Activated CD4-positive, alpha-beta memory T cell treated with anti-CD3 and anti-CD28 coated beads for 36 hours (primary cell): ENCODE data around the gene KLK4. TPM values are rescaled to one million over a fixed set of nuclear protein-coding genes. Genes with fewer than 3 reads are reported as not detected.

Experiments used
- CTCF ChIA-PET: fragments of 350-600 bp; sonication (Branson Sonifier 250); formaldehyde crosslinking; loops from one replicate; lab custom pipeline; 2021; ENCODE audit warnings: antibody characterized with exemption, inconsistent platforms; lab: Charles Lee
- POLR2A ChIA-PET: fragments of 350-600 bp; sonication (Branson Sonifier 250); formaldehyde crosslinking; loops from one replicate; lab custom pipeline; 2021; ENCODE audit warnings: antibody characterized with exemption; lab: Charles Lee
- DNase-seq: peaks from one replicate; pipeline ENCODE4 v3.0.0-alpha.2; 2020
- H3K27ac Mint-ChIP-seq: one replicate; pipeline ENCODE4 v1.8.0; 2021; ENCODE audit warnings: mixed read lengths
- H3K27me3 Mint-ChIP-seq: one replicate; pipeline ENCODE4 v1.8.0; 2021; ENCODE audit warnings: mixed read lengths
- H3K36me3 Mint-ChIP-seq: one replicate; pipeline ENCODE4 v1.8.0; 2021; ENCODE audit warnings: mixed read lengths
- H3K4me1 Mint-ChIP-seq: one replicate; pipeline ENCODE4 v1.8.0; 2021; ENCODE audit warnings: low read depth, mixed read lengths
- H3K4me3 Mint-ChIP-seq: one replicate; pipeline ENCODE4 v1.8.0; 2021; ENCODE audit warnings: mild to moderate bottlenecking, mixed read lengths
- H3K9me3 Mint-ChIP-seq: one replicate; pipeline ENCODE4 v1.8.0; 2021; ENCODE audit warnings: mixed read lengths
- intact Hi-C: fragments of 100-400 bp; cut with micrococcal nuclease; formaldehyde crosslinking; loops from one replicate; pipeline ENCODE4 v1.15.1; 2023
- total RNA-seq, 2 experiments: library from RNA; stranded (reverse); gene quantifications; one replicate each; pipeline ENCODE4 v1.2.3, GENCODE V29; 2021

Gene KLK4
- not detected for total RNA-seq

- CTCF ChIA-PET, result no interaction called here
- Mint-ChIP-seq H3K27ac (no peak within 1 kb of the TSS), H3K36me3 (no peaks in the 10 kb centered on the region), H3K9me3 (no peaks in the 10 kb centered on the region), H3K4me3 (no peak within 1 kb of the TSS), H3K27me3 (peaks cover 37% of the 10 kb centered on the region), H3K4me1 (peaks cover 4% of the 10 kb centered on the region)
- intact Hi-C loops, result no loop called here
- POLR2A ChIA-PET, result no interaction called here
- DNase-seq, result no peak
These were observed at the start of gene KLK4 for GRCh38 chr19:50911206-50912101. KLK4 (minus strand) TSS chr19:50911395; CDS start chr19:50910738, 657 bp downstream.

GRCh38 chr19:50959731-50960500 is 48.7 kb upstream of the KLK4 start:
- peaks cover 26% of the 10 kb centered on the region for H3K27me3 Mint-ChIP-seq
- H3K4me3 Mint-ChIP-seq, result no peak overlapping the region
- intact Hi-C loops, result no loop called here
- H3K36me3 Mint-ChIP-seq, result no peaks in the 10 kb centered on the region
- no peaks in the 10 kb centered on the region for H3K4me1 Mint-ChIP-seq
- no peak overlapping the region for H3K27ac Mint-ChIP-seq
- no peak for DNase-seq
- ChIA-PET CTCF (no interaction called here), POLR2A (no interaction called here)
- peaks cover 8% of the 10 kb centered on the region for H3K9me3 Mint-ChIP-seq

- Mint-ChIP-seq H3K4me3 (no peak overlapping the region), H3K9me3 (peaks cover 4% of the 10 kb centered on the region), H3K4me1 (no peaks in the 10 kb centered on the region), H3K27ac (no peak overlapping the region), H3K27me3 (peaks cover 17% of the 10 kb centered on the region), H3K36me3 (no peaks in the 10 kb centered on the region)
- intact Hi-C loops, result no loop called here
- ChIA-PET POLR2A (no interaction called here), CTCF (no interaction called here)
- DNase-seq, result no peak
These were observed 46.4 kb upstream of the KLK4 start for GRCh38 chr19:50957587-50957986.

- ChIA-PET CTCF (no interaction called here), POLR2A (no interaction called here)
- H3K9me3 Mint-ChIP-seq, result no peaks in the 10 kb centered on the region
- no peak within 1 kb of the TSS for H3K27ac Mint-ChIP-seq
- intact Hi-C loops, result no loop called here
- peaks cover 22% of the 10 kb centered on the region for H3K27me3 Mint-ChIP-seq
- no peaks in the 10 kb centered on the region for H3K4me1 Mint-ChIP-seq
- no peak within 1 kb of the TSS for H3K4me3 Mint-ChIP-seq
- no peaks in the 10 kb centered on the region for H3K36me3 Mint-ChIP-seq
- DNase-seq, result no peak
These were observed 41.7 kb upstream of the KLK4 start, which contains the start of gene KLK5 for GRCh38 chr19:50952910-50953309. KLK5 (minus strand) TSS chr19:50953038; CDS start chr19:50952657, 381 bp downstream.

GRCh38 chr19:50949861-50950260 is 38.7 kb upstream of the KLK4 start:
- Mint-ChIP-seq H3K27me3 (peaks cover 21% of the 10 kb centered on the region), H3K9me3 (no peaks in the 10 kb centered on the region), H3K4me1 (no peaks in the 10 kb centered on the region), H3K27ac (no peak overlapping the region), H3K36me3 (no peaks in the 10 kb centered on the region), H3K4me3 (no peak overlapping the region)
- intact Hi-C loops, result no loop called here
- POLR2A ChIA-PET, result no interaction called here
- CTCF ChIA-PET, result no interaction called here
- DNase-seq, result no peak

- Mint-ChIP-seq H3K9me3 (no peaks in the 10 kb centered on the region), H3K27me3 (peaks cover 27% of the 10 kb centered on the region), H3K4me1 (no peaks in the 10 kb centered on the region), H3K4me3 (no peak overlapping the region), H3K36me3 (no peaks in the 10 kb centered on the region), H3K27ac (no peak overlapping the region)
- intact Hi-C loops, result no loop called here
- CTCF ChIA-PET, result interaction anchor here (0.9 to 1.2 kb wide), 2 partner anchors 17 to 25 kb away, joined by 3 read pairs; no protein-coding TSS in a partner anchor
- DNase-seq, result no peak
- POLR2A ChIA-PET, result no interaction called here
These were observed 35.9 kb upstream of the KLK4 start for GRCh38 chr19:50947123-50947522.

- ChIA-PET POLR2A (no interaction called here), CTCF (no interaction called here)
- peaks cover 22% of the 10 kb centered on the region for H3K27me3 Mint-ChIP-seq
- H3K27ac Mint-ChIP-seq, result no peak overlapping the region
- no peak for DNase-seq
- H3K9me3 Mint-ChIP-seq, result no peaks in the 10 kb centered on the region
- H3K4me3 Mint-ChIP-seq, result no peak overlapping the region
- intact Hi-C loops, result no loop called here
- no peaks in the 10 kb centered on the region for H3K36me3 Mint-ChIP-seq
- no peaks in the 10 kb centered on the region for H3K4me1 Mint-ChIP-seq
These were observed 33.6 kb upstream of the KLK4 start for GRCh38 chr19:50944795-50945194.

GRCh38 chr19:50943074-50943828 is 32.1 kb upstream of the KLK4 start:
- no peaks in the 10 kb centered on the region for H3K4me1 Mint-ChIP-seq
- no peak overlapping the region for H3K4me3 Mint-ChIP-seq
- no peak for DNase-seq
- intact Hi-C loops, result no loop called here
- H3K27ac Mint-ChIP-seq, result no peak overlapping the region
- CTCF ChIA-PET, result no interaction called here
- peaks cover 4% of the 10 kb centered on the region for H3K9me3 Mint-ChIP-seq
- no peaks in the 10 kb centered on the region for H3K36me3 Mint-ChIP-seq
- H3K27me3 Mint-ChIP-seq, result peaks cover 20% of the 10 kb centered on the region
- POLR2A ChIA-PET, result no interaction called here

- H3K9me3 Mint-ChIP-seq, result peaks cover 4% of the 10 kb centered on the region
- DNase-seq, result no peak
- peaks cover 22% of the 10 kb centered on the region for H3K27me3 Mint-ChIP-seq
- H3K4me3 Mint-ChIP-seq, result no peak overlapping the region
- ChIA-PET CTCF (interaction anchor here (1.2 kb wide), 1 partner anchor 145 kb away, joined by 3 read pairs; no protein-coding TSS in a partner anchor), POLR2A (no interaction called here)
- H3K36me3 Mint-ChIP-seq, result no peaks in the 10 kb centered on the region
- no peak overlapping the region for H3K27ac Mint-ChIP-seq
- H3K4me1 Mint-ChIP-seq, result no peaks in the 10 kb centered on the region
- intact Hi-C loops, result no loop called here
These were observed 28.4 kb upstream of the KLK4 start for GRCh38 chr19:50939596-50939995.

GRCh38 chr19:50933640-50934039 is 22.4 kb upstream of the KLK4 start:
- H3K27me3 Mint-ChIP-seq, result peaks cover 17% of the 10 kb centered on the region
- CTCF ChIA-PET, result interaction anchor here (1.2 to 3.0 kb wide), 2 partner anchors 12 to 163 kb away, joined by 4 to 7 read pairs; no protein-coding TSS in a partner anchor
- no peak overlapping the region for H3K4me3 Mint-ChIP-seq
- no peaks in the 10 kb centered on the region for H3K4me1 Mint-ChIP-seq
- H3K27ac Mint-ChIP-seq, result no peak overlapping the region
- intact Hi-C loops, result no loop called here
- H3K36me3 Mint-ChIP-seq, result no peaks in the 10 kb centered on the region
- no peak for DNase-seq
- POLR2A ChIA-PET, result no interaction called here
- H3K9me3 Mint-ChIP-seq, result no peaks in the 10 kb centered on the region

GRCh38 chr19:50932690-50933083 is 21.5 kb upstream of the KLK4 start:
- H3K9me3 Mint-ChIP-seq, result no peaks in the 10 kb centered on the region
- CTCF ChIA-PET, result interaction anchor here (0.6 to 1.2 kb wide), 2 partner anchors 8 to 11 kb away, joined by 3 to 4 read pairs; no protein-coding TSS in a partner anchor
- peaks cover 18% of the 10 kb centered on the region for H3K27me3 Mint-ChIP-seq
- intact Hi-C loops, result no loop called here
- no peak overlapping the region for H3K4me3 Mint-ChIP-seq
- H3K36me3 Mint-ChIP-seq, result no peaks in the 10 kb centered on the region
- no peak overlapping the region for H3K27ac Mint-ChIP-seq
- no peak for DNase-seq
- no peaks in the 10 kb centered on the region for H3K4me1 Mint-ChIP-seq
- POLR2A ChIA-PET, result no interaction called here
